Measurements from ENCODE around the gene CLEC16A.
"Not testable (repeated sequence)": the region's sequence is repeated elsewhere in the genome, so short reads cannot be mapped to it uniquely, and the experiment has no call there.

CLEC16A gene

DNA sequence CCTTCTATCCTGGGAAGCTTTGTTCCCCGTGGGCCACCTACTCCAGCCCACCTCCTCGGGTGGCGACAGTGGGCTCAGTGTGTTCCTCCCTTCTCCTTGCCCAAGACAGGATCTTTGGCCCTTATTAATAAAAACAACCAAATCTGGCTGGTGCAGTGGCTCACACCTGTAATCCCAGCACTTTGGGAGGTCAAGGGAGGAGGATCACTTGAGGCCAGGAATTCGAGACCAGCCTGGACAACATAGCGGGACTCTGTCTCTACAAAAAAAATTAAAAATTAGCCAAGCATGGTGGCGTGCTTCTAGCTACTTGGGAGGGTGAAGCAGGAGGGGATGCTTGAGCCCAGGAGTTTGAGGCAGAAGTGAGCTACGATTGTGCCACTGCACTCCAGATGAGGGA lies 269.4 kb downstream of the CLEC16A start:
- DNase-seq (ENCODE audit: insufficient read length, low spot score) (no peak), FAIRE-seq (no peak)
- TF ChIP-seq, protein P1, sequence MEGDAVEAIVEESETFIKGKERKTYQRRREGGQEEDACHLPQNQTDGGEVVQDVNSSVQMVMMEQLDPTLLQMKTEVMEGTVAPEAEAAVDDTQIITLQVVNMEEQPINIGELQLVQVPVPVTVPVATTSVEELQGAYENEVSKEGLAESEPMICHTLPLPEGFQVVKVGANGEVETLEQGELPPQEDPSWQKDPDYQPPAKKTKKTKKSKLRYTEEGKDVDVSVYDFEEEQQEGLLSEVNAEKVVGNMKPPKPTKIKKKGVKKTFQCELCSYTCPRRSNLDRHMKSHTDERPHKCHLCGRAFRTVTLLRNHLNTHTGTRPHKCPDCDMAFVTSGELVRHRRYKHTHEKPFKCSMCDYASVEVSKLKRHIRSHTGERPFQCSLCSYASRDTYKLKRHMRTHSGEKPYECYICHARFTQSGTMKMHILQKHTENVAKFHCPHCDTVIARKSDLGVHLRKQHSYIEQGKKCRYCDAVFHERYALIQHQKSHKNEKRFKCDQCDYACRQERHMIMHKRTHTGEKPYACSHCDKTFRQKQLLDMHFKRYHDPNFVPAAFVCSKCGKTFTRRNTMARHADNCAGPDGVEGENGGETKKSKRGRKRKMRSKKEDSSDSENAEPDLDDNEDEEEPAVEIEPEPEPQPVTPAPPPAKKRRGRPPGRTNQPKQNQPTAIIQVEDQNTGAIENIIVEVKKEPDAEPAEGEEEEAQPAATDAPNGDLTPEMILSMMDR (IDR thresholded peaks at IDR 0.05; ENCODE audit: insufficient read depth, missing control alignments): no peak

DNA sequence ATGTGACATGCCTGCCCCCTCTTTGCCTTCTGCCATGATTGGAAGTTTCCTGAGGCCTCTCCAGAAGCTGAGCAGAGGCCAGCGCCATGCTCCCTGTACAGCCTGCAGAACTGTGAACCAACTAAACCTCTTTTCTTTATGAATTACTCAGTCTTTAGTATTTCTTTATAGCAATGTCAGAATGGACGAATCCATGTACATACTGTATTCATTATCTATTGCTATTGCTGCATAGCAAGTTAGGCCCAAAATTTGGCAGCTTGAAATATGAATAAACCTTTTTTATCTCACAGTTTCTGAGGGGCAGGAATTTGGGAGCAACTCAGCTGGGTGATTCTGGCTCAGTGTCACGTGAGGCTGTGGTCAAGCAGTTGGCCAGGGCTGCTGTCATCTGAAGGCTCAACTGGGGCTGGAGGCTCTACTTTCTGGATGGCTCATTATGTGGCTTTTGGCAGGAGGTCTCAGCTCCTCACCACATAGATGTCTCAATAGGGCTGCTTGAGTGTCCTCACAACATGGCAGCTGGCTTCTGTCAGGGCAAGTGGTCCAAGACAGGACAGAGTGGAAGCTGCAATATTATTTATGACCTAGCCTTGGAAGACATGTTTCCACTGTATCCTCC lies 271.7 kb downstream of the CLEC16A start:
- no peak for DNase-seq (ENCODE audit: insufficient read length, low spot score)
- no peak for FAIRE-seq
- TF ChIP-seq, protein P1 (IDR thresholded peaks at IDR 0.05; ENCODE audit: insufficient read depth, missing control alignments): no peak

DNA sequence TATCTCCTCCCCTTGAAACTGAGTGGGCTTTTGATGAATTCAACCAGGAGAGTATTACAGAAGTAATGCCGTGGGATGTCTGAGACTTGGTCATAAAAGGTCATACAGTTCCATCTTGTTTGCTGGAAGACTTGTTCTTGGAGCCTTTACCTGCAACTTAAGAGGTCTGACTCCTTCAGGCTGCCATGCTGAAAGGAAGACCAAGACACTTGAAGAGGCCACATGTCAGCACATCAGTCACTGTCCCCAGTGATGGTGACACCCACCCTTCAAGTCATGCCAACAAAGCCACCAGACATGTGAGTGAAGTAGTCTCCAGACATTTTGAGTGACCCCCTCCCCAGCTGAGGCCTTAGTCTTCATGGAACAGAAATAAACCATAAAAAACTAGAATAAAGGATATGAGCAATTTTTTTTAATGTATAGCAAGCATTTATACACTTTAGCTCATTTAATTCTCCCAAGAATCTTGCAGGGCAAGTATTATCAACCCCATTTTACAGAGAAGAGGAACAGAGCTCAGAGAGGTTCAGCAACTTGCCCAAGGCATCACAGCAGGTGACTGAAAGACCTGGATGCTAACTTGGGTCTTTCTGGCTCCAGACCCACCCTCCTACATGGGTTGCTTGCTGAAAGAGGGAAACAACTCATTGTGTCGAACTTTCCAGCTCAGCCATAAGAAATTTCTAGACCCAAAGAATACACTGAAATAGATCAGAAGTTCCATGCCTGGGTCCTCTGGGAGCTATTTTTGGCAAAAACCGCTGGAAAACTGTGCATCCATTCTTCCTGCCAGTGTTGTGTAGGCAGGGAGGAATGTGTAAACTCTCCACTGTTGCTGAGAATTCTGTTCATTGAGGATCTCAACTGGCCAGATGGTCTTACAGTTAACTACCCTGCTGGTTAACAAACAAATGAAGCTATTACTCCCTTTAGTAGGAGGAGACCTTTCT lies 273.6 kb downstream of the CLEC16A start:
- TF ChIP-seq, protein P1 (IDR thresholded peaks at IDR 0.05; ENCODE audit: insufficient read depth, missing control alignments): no peak
- DNase-seq (ENCODE audit: insufficient read length, low spot score) (no peak), FAIRE-seq (no peak)

DNA sequence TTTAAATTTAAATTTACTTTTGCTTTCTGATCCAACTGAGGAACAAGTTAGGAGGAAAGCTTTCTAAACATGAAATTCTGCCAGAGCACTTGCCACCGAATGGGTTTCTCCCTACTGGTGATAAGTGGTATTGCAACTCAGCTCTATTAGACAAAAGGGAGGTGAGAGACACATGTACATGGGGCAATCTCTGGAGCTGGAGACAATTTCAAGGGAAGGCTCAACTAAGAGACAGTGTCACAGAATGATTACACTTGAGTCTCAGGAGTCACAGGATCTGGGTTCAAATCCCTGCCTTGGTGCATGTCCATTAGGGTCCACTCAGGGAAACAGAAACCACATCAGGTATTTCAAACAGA lies 274.2 kb downstream of the CLEC16A start:
- TF ChIP-seq, protein P1 (IDR thresholded peaks at IDR 0.05; ENCODE audit: insufficient read depth, missing control alignments): no peak
- no peak for FAIRE-seq
- no peak for DNase-seq (ENCODE audit: insufficient read length, low spot score)

DNA sequence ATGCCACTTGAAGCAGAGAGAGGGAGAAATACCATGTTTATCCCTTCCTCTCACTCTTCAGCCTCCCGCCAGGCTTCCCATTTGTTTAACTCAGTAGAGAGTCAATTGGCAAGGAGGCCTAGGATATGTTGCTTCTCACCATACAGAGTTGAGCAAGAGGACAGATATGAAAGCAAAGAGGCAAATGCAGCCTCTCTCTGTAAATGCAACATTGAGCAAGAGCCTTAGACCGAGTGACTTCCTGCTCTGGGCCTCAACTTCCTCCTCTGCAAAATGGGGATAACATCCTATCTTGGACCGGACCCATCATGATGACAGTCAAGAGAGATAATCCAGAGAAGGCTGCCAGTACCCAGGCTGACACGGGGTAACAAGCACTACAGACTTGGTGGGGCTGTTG lies 274.8 kb downstream of the CLEC16A start:
- DNase-seq (ENCODE audit: insufficient read length, low spot score) (no peak), FAIRE-seq (no peak)
- TF ChIP-seq, protein P1 (IDR thresholded peaks at IDR 0.05; ENCODE audit: insufficient read depth, missing control alignments): no peak

DNA sequence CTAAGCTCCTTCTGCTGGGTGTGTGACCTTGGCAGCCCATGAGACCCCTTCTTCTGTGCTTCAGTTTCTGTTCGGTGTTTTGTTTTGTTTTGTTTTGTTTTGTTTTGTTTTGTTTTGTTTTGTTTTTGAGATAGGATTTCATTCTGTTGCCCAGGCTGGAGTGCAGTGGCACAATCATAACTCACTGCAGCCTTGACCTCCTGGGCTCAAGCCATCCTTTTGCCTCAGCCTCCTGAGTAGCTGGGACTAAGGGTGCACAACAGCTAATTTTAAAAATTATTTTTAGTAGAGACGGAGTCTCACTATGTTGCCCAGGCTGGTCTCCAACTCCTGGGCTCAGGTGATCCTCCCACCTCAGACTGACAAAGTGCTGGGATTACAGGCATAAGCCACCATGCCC lies 276.1 kb downstream of the CLEC16A start:
- not testable (repeated sequence) for DNase-seq (ENCODE audit: insufficient read length, low spot score); FAIRE-seq

DNA sequence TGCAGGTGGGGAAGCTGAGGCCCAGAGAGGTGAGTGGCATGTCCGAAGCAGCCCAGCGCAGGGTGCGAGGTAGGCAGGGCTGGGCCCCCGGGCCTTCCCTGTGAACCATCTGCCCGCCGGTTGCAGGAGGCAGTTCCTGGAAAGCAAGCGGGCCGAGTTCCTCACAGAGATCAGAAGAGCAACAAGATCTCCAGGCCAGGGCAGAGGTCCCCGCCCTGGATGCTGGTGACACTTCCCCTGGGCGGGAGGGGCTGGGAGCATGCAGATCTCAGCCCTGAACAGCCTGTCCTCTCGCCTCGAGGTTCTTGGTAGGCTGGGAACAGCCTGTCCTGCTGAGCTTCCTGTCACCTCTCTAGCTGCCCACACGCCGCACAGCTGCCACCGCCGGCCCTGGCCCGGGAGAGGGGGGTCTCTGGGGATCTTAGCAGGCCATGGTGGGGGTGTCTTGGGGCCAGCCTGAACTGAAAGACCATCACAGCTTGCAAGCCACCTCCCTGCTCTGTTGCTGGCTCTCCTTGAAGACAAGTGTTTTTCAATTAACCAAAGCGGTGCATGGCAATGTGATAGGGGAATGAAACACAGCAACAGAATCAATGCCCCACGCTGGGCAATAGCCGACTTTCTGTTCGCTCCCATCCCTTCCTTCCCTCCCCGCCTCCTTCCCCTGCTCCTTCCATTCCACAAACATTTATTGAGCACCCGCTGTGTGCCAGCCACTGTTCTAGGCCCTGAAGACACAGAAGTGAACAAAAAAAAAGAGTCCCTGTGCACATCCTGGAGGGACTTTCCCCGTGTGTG lies 279.9 kb downstream of the CLEC16A start:
- TF ChIP-seq, protein P1 (IDR thresholded peaks at IDR 0.05; ENCODE audit: insufficient read depth, missing control alignments): no peak
- FAIRE-seq (no peak), DNase-seq (ENCODE audit: insufficient read length, low spot score) (no peak)

Measured in D721Med (cell line).